ENCODE measurements around the gene DEPDC5.
"Not testable (repeated sequence)": the region's sequence is repeated elsewhere in the genome, so short reads cannot be mapped to it uniquely, and the experiment has no call there.

Gene DEPDC5

DNA sequence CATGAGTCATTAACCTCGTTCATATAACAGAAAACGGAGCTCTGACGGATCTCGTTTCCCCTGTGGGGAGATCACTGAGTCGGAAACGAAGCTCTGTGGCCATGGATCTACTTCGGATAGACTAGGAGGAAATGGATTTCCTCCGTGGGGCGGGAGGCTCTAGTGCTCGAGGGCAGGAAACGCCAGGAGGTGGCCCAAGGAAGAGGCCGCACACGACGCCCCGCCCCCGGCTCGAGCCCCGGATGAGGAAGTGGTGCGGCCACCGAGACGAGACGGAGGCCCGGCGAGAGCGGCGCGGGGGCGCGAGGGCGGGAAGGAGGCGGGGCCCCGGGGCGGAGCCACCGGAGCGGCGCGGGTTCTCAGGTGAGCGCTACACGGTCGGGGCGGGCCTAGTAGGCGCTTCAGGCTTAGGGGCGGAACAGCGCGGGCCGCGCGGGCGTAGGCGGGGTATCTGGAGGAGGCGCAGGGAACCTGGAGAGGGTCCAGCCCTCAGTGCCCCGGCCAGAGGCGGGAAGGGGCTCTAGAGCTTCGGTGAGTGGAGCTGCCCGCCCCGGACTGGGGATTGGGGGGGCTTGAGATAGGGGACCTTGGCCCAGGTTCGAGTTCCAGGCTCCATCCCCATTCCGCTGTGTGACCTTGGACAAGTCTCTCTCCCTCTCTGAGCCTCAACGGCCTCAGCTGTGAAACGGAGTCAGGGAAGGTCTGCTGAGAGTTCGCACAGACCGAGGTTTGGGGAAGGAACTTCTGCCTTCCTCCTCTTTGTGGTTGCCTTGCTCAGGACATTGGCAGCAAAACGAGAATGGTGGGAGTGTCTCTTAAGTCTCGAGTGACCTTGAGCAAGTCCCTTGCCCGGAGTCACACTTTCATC, at the start of gene DEPDC5:
Gene DEPDC5 (plus strand): TSS at position 386 of the 868 bp plus-strand sequence. CDS start 903 bp downstream, outside the sequence.
- CTCF ChIA-PET: interaction anchor here (0.5 to 1.1 kb wide), 2 partner anchors 92 to 333 kb away, joined by 3 read pairs; partner anchors contain the start of gene PISD
- Mint-ChIP-seq H3K27me3 (no peaks in the 10 kb centered on the region), H3K4me3 (peak within 1 kb of the TSS; percentile 80), H3K9me3 (no peaks in the 10 kb centered on the region), H3K27ac (peak within 1 kb of the TSS; percentile 95), H3K4me1 (peaks cover 50% of the 10 kb centered on the region), H3K36me3 (peaks cover 9% of the 10 kb centered on the region)
- DNase-seq: peak; percentile 96

- DNase-seq: no peak
- CTCF ChIA-PET: no interaction called here
- H3K27me3 Mint-ChIP-seq: no peaks in the 10 kb centered on the region
- no peaks in the 10 kb centered on the region for H3K4me1 Mint-ChIP-seq
- peaks cover 30% of the 10 kb centered on the region for H3K36me3 Mint-ChIP-seq
- no peak overlapping the region for H3K4me3 Mint-ChIP-seq
- H3K9me3 Mint-ChIP-seq: no peaks in the 10 kb centered on the region
- no peak overlapping the region for H3K27ac Mint-ChIP-seq
Observed at GRCh38 chr22:31707519-31707918, 46.3 kb upstream of the DEPDC5 start.

DNA sequence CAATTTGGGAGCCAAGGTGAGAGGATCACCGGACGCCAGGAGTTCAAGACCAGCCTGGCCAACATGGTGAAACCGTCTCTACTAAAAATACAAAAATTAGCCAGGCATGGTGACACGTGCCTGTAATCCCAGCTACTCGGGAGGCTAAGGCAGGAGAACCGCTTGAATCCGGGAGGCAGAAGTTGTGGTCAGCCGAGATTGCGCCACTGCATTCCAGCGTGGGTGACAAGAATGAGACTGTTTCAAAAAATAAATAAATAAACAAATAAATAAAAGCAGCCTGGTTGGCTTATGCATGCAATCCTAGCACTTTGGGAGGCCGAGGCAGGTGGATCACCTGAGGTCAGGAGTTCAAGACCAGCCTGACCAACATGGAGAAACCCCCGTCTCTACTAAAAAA, 42.6 kb upstream of the DEPDC5 start:
- H3K9me3 Mint-ChIP-seq, H3K27me3 Mint-ChIP-seq, CTCF ChIA-PET, H3K4me1 Mint-ChIP-seq, DNase-seq, H3K4me3 Mint-ChIP-seq, H3K27ac Mint-ChIP-seq: not testable (repeated sequence)
- H3K36me3 Mint-ChIP-seq: peaks cover 45% of the 10 kb centered on the region

GRCh38 chr22:31715147-31715778, 38.6 kb upstream of the DEPDC5 start:
- Mint-ChIP-seq H3K4me1 (no peaks in the 10 kb centered on the region), H3K4me3 (no peak overlapping the region), H3K27ac (peak overlapping the region; percentile 33), H3K36me3 (peaks cover 55% of the 10 kb centered on the region), H3K9me3 (no peaks in the 10 kb centered on the region), H3K27me3 (no peaks in the 10 kb centered on the region)
- CTCF ChIA-PET: no interaction called here
- DNase-seq: no peak

DNA sequence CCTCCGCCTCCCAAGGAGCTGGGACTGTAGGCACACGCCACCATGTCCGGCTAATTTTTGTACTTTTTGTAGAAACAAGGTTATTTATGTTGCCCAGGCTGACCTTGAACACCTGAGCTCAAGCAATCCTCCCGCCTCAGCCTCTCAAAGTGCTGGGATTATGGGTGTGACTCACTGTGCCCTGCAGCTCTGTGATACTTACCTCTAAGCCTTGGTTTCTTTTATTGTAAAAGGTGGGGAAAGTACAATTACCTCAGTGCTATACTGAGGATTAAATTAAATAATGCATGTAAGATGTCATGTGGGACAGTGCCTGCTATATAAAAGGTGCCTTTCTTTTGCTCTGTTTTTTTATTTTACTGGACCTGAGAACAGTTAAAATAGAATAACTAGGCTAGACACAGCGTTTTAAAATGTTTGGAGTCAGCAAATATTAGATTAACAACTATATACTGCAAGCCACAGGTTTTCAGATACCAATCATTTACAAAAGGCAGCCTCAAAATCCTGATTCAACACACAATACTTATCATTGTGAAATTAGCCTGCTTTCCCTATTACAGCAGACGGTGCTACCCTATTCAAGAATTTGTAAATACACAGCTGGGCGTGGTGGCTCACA, 33.9 kb upstream of the DEPDC5 start:
- H3K27me3 Mint-ChIP-seq: no peaks in the 10 kb centered on the region
- no peak overlapping the region for H3K27ac Mint-ChIP-seq
- H3K36me3 Mint-ChIP-seq: peaks cover 41% of the 10 kb centered on the region
- DNase-seq: no peak
- CTCF ChIA-PET: interaction anchor here (0.6 kb wide), 1 partner anchor 131 kb away, joined by 3 read pairs; no protein-coding TSS in a partner anchor
- H3K4me3 Mint-ChIP-seq: no peak overlapping the region
- no peaks in the 10 kb centered on the region for H3K4me1 Mint-ChIP-seq
- H3K9me3 Mint-ChIP-seq: no peaks in the 10 kb centered on the region

- CTCF ChIA-PET: interaction anchor here (1.6 kb wide), 1 partner anchor 58 kb away, joined by 6 read pairs; no protein-coding TSS in a partner anchor
- Mint-ChIP-seq H3K4me1 (no peaks in the 10 kb centered on the region), H3K9me3 (no peaks in the 10 kb centered on the region), H3K4me3 (no peak overlapping the region), H3K36me3 (peaks cover 21% of the 10 kb centered on the region), H3K27ac (no peak overlapping the region), H3K27me3 (no peaks in the 10 kb centered on the region)
- DNase-seq: no peak
Observed at GRCh38 chr22:31723723-31724122, 30.1 kb upstream of the DEPDC5 start.

DNA sequence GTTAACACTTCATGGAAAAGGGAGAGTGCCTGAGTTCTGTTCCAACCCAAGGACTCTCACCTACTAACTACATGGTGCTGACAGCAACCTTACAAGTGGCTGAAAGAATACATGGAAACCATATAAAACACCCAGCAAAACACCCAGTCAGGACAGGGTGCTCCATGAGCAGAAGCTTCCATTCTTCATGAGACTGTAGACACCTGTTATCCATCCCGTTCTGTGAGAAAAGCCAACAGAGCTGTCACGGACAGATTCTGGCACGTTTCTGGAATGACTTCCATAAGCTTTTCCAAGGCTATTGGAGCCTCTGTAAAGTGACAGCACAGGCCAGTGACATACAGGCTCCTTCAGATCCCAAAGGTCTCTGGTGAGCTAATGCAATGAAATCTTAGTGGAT, 27.1 kb upstream of the DEPDC5 start:
- Mint-ChIP-seq H3K9me3 (no peaks in the 10 kb centered on the region), H3K27me3 (no peaks in the 10 kb centered on the region), H3K4me1 (no peaks in the 10 kb centered on the region), H3K4me3 (no peak overlapping the region), H3K36me3 (peaks cover 17% of the 10 kb centered on the region), H3K27ac (no peak overlapping the region)
- CTCF ChIA-PET: interaction anchor here (1.0 to 1.5 kb wide), 2 partner anchors 13 to 31 kb away, joined by 3 read pairs; no protein-coding TSS in a partner anchor
- no peak for DNase-seq

- Mint-ChIP-seq H3K4me3 (no peak overlapping the region), H3K36me3 (peaks cover 12% of the 10 kb centered on the region), H3K27ac (no peak overlapping the region), H3K9me3 (no peaks in the 10 kb centered on the region), H3K4me1 (peaks cover under 1% of the 10 kb centered on the region), H3K27me3 (no peaks in the 10 kb centered on the region)
- DNase-seq: no peak
- CTCF ChIA-PET: interaction anchor here (0.8 kb wide), 1 partner anchor 52 kb away, joined by 3 read pairs; no protein-coding TSS in a partner anchor
Observed at GRCh38 chr22:31728857-31729256, 25.0 kb upstream of the DEPDC5 start.

GRCh38 chr22:31730344-31730711, 23.5 kb upstream of the DEPDC5 start:
- peaks cover 21% of the 10 kb centered on the region for H3K36me3 Mint-ChIP-seq
- CTCF ChIA-PET: no interaction called here
- H3K27me3 Mint-ChIP-seq: no peaks in the 10 kb centered on the region
- DNase-seq: no peak
- peaks cover 11% of the 10 kb centered on the region for H3K4me1 Mint-ChIP-seq
- no peak overlapping the region for H3K4me3 Mint-ChIP-seq
- H3K27ac Mint-ChIP-seq: no peak overlapping the region
- H3K9me3 Mint-ChIP-seq: no peaks in the 10 kb centered on the region

GRCh38 chr22:31732089-31732829, 21.6 kb upstream of the DEPDC5 start:
- no peak for DNase-seq
- H3K4me1 Mint-ChIP-seq: peaks cover 11% of the 10 kb centered on the region
- H3K9me3 Mint-ChIP-seq: no peaks in the 10 kb centered on the region
- H3K27me3 Mint-ChIP-seq: no peaks in the 10 kb centered on the region
- H3K27ac Mint-ChIP-seq: no peak overlapping the region
- H3K4me3 Mint-ChIP-seq: no peak overlapping the region
- CTCF ChIA-PET: no interaction called here
- peaks cover 24% of the 10 kb centered on the region for H3K36me3 Mint-ChIP-seq

DNA sequence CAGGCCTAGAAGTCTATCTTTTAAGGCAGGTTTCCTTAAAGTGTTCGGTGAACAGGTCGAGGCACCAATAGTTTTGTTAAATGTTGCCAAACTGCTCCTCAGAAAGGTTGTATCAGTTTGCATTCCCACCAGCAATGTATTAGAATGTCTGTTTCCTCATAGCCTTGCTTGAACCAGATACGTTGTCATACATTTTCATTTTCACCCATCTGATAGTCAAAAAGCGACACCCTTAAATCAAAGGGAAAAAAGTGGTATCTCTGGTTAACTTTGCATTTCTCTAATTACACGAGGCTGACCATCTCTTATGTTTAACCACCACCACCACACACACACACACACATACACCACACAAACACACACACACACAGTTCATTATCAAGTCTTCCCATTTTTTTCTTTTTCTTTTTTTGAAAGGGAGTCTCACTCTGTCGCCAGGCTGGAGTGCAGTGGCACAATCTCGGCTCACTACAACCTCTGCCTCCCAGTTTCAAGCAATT, 20.2 kb upstream of the DEPDC5 start:
- no peaks in the 10 kb centered on the region for H3K27me3 Mint-ChIP-seq
- peaks cover 35% of the 10 kb centered on the region for H3K36me3 Mint-ChIP-seq
- H3K27ac Mint-ChIP-seq: peak overlapping the region; percentile 80
- CTCF ChIA-PET: no interaction called here
- H3K9me3 Mint-ChIP-seq: no peaks in the 10 kb centered on the region
- DNase-seq: no peak
- no peak overlapping the region for H3K4me3 Mint-ChIP-seq
- peaks cover 20% of the 10 kb centered on the region for H3K4me1 Mint-ChIP-seq

DNA sequence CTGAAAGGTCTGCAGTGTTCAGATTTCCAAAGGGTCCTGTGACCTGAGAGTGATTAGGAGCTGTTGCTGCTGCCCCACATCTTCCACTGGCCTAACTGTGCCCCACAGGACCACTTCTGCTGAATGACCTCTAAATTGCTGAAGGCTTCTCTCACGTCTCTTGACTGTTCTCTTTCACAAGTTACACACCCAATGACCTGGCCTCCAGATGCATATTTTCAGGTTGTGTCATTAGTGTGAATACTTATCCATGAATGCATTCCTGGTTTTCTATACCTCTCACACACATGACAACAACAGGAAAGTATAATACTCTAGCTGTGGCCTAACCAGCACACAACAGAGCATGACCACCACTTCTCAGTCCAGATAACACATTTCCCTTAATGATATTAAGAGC, 19.3 kb upstream of the DEPDC5 start:
- no peak for DNase-seq
- CTCF ChIA-PET: no interaction called here
- Mint-ChIP-seq H3K4me1 (peaks cover 23% of the 10 kb centered on the region), H3K36me3 (peaks cover 43% of the 10 kb centered on the region), H3K27me3 (no peaks in the 10 kb centered on the region), H3K27ac (no peak overlapping the region), H3K4me3 (no peak overlapping the region), H3K9me3 (no peaks in the 10 kb centered on the region)

- no peaks in the 10 kb centered on the region for H3K27me3 Mint-ChIP-seq
- CTCF ChIA-PET: no interaction called here
- H3K36me3 Mint-ChIP-seq: peaks cover 50% of the 10 kb centered on the region
- no peak overlapping the region for H3K4me3 Mint-ChIP-seq
- no peak for DNase-seq
- H3K27ac Mint-ChIP-seq: no peak overlapping the region
- peaks cover 23% of the 10 kb centered on the region for H3K4me1 Mint-ChIP-seq
- H3K9me3 Mint-ChIP-seq: no peaks in the 10 kb centered on the region
Observed at GRCh38 chr22:31736458-31736857, 17.4 kb upstream of the DEPDC5 start.

- no peak overlapping the region for H3K4me3 Mint-ChIP-seq
- CTCF ChIA-PET: interaction anchor here (1.8 kb wide), 1 partner anchor 73 kb away, joined by 5 read pairs; no protein-coding TSS in a partner anchor
- H3K36me3 Mint-ChIP-seq: peaks cover 60% of the 10 kb centered on the region
- H3K4me1 Mint-ChIP-seq: peaks cover 25% of the 10 kb centered on the region
- H3K9me3 Mint-ChIP-seq: no peaks in the 10 kb centered on the region
- no peak for DNase-seq
- H3K27ac Mint-ChIP-seq: no peak overlapping the region
- H3K27me3 Mint-ChIP-seq: no peaks in the 10 kb centered on the region
Observed at GRCh38 chr22:31737932-31738331, 15.9 kb upstream of the DEPDC5 start.
